K562 (cell line): Measurements from ENCODE around the gene PPP1CA. TPM values are rescaled to one million over a fixed set of nuclear protein-coding genes. Genes with fewer than 3 reads are reported as not detected.

Experiments
- ATAC-seq: fragments of 200-7000 bp; cut with Tn5 transposase; 3 replicates; pipeline ENCODE4 v1.9.1; 2020; ENCODE audit warnings: moderate library complexity
- BruUV-seq: library from RNA; stranded (reverse); fragments of 400-500 nt; replicated peaks from 2 replicates; lab custom pipeline; 2021; lab: Mats Ljungman, UMichigan
- CTCF ChIA-PET: fragments of 300-600 bp; formaldehyde crosslinking; extraction: SDS; loops from one replicate; lab custom pipeline; 2021; ENCODE audit warnings: low intra/inter-chr PET ratio; lab: Yijun Ruan, JAX
- POLR2A ChIA-PET: fragments of 300-600, 350-650 bp; sonication (Branson Sonifier 250); formaldehyde crosslinking; extraction: SDS; loops from one replicate; lab custom pipeline; 2021; ENCODE audit warnings: antibody characterized with exemption, inconsistent platforms; lab: Yijun Ruan, JAX
- DNase-seq, 4 experiments: peaks; one replicate each; pipeline versions ENCODE4 v3.0.0 to v3.0.0-alpha.2; 2011 to 2018; ENCODE audit warnings: low spot score in 3 of 4, mixed read lengths in 3 of 4; ENCODE audit errors: extremely low read depth in 1 of 4
- FAIRE-seq: peaks from 2 replicates; lab custom pipeline; 2011; peaks lifted over from hg19 to GRCh38; lab: Jason Lieb, UNC
- H2AFZ ChIP-seq: 2 replicates; pipeline ENCODE4 v1.6.0; 2011; ENCODE audit warnings: low read depth, low read length, control low read depth, inconsistent platforms
- H3K27ac ChIP-seq: fragments of 200-600 bp; 3 replicates; pipeline ENCODE4 v1.8.0; 2011; ENCODE audit warnings: low read depth, mild to moderate bottlenecking, control low read depth, inconsistent platforms, low read length, moderate library complexity, mixed read lengths; ENCODE audit errors: extremely low read depth
- H3K27me3 ChIP-seq, 2 experiments: fragments of 300-600 bp in 1 of 2; 2 replicates in 1 of 2; 3 replicates in 1 of 2; pipeline versions ENCODE4 v1.6.0 to v1.8.0; 2011; ENCODE audit warnings: inconsistent platforms in 2 of 2, low read length in 2 of 2, mild to moderate bottlenecking in 1 of 2, mixed read lengths in 1 of 2, moderate library complexity in 1 of 2; ENCODE audit not compliant: control insufficient read depth in 2 of 2, insufficient read depth in 2 of 2
- H3K36me3 ChIP-seq: fragments of 300-600 bp; 3 replicates; pipeline ENCODE4 v1.8.0; 2011; ENCODE audit warnings: mild to moderate bottlenecking, low read length, inconsistent platforms; ENCODE audit not compliant: control insufficient read depth, insufficient read depth
- H3K4me1 ChIP-seq, 2 experiments: fragments of 200-600 bp in 1 of 2; replicated peaks in 1 of 2; 2 replicates in 1 of 2; 3 replicates in 1 of 2; pipeline versions ENCODE4 v1.5.1 to v1.8.0; 2011; ENCODE audit warnings: inconsistent platforms in 2 of 2, low read length in 2 of 2, mild to moderate bottlenecking in 1 of 2, mixed read lengths in 1 of 2, moderate library complexity in 1 of 2; ENCODE audit not compliant: control insufficient read depth in 2 of 2, insufficient read depth in 2 of 2
- H3K4me2 ChIP-seq: 2 replicates; pipeline ENCODE4 v1.6.1; 2011; ENCODE audit warnings: low read length, control low read depth, inconsistent platforms, mixed read lengths; ENCODE audit not compliant: insufficient read depth
- H3K4me3 ChIP-seq: fragments of 200-600 bp; sonication (generic), shearing (Covaris generic); 2 replicates; pipeline ENCODE4 v1.5.1; 2016; ENCODE audit warnings: control low read depth, inconsistent platforms
- H3K79me2 ChIP-seq: fragments of 200-600 bp; 3 replicates; pipeline ENCODE4 v1.8.0; 2011; ENCODE audit warnings: low read length, inconsistent platforms; ENCODE audit not compliant: control insufficient read depth, insufficient read depth
- H3K9ac ChIP-seq, 2 experiments: 2 replicates each; pipeline versions ENCODE4 v1.6.0 to v1.6.1; 2011; ENCODE audit warnings: low read depth in 2 of 2, low read length in 2 of 2, control low read depth in 1 of 2, inconsistent platforms in 1 of 2, mild to moderate bottlenecking in 1 of 2, mixed read lengths in 1 of 2; ENCODE audit not compliant: insufficient read depth in 1 of 2
- H3K9me1 ChIP-seq: one replicate; pipeline ENCODE4 v1.6.0; 2011; ENCODE audit warnings: inconsistent platforms, mild to moderate bottlenecking, low read length, moderate library complexity; ENCODE audit not compliant: control insufficient read depth, insufficient read depth
- H3K9me3 ChIP-seq: replicated peaks from 2 replicates; pipeline ENCODE4 v1.5.1; 2011; ENCODE audit warnings: low read depth, low read length, inconsistent platforms; ENCODE audit not compliant: control insufficient read depth, insufficient read depth
- H4K20me1 ChIP-seq: replicated peaks from 2 replicates; pipeline ENCODE4 v1.6.1; 2011; ENCODE audit warnings: low read length, inconsistent platforms, mixed read lengths; ENCODE audit not compliant: control insufficient read depth, insufficient read depth
- CTCFL ChIP-seq: IDR thresholded peaks from 2 replicates; pipeline ENCODE4 v1.6.1; 2011; ENCODE audit warnings: borderline replicate concordance, low read depth, mild to moderate bottlenecking, moderate library complexity, low read length; ENCODE audit not compliant: insufficient read depth, poor library complexity, severe bottlenecking
- DIDO1 ChIP-seq: fragments of 450-650 bp; IDR thresholded peaks from 2 replicates; pipeline ENCODE4 v1.6.1; 2016; ENCODE audit warnings: low read depth, missing biosample characterization, missing genetic modification characterization
- EGR1 ChIP-seq: fragments of 450-650 bp; conservative IDR thresholded peaks from 2 replicates; pipeline ENCODE4 v1.6.1; 2017; ENCODE audit warnings: mild to moderate bottlenecking
- GTF2F1 ChIP-seq: IDR thresholded peaks from 2 replicates; pipeline ENCODE4 v1.6.1; 2011; ENCODE audit warnings: low read depth, low read length, improper control_type of control experiment
- ILK ChIP-seq: fragments of 450-650 bp; IDR thresholded peaks from 2 replicates; pipeline ENCODE4 v1.6.1; 2016; ENCODE audit warnings: missing genetic modification characterization, low read depth, mild to moderate bottlenecking, missing compliant biosample characterization, moderate library complexity, borderline replicate concordance
- POLR2G ChIP-seq: fragments of 200-400 bp; formaldehyde crosslinking; IDR thresholded peaks from 2 replicates; pipeline ENCODE4 v1.6.1; 2017; ENCODE audit warnings: low read depth, mild to moderate bottlenecking, antibody characterized with exemption, low read length, moderate library complexity
- TCF7 ChIP-seq: sonication (generic); IDR thresholded peaks from 2 replicates; pipeline ENCODE4 v1.6.1; 2016; ENCODE audit warnings: antibody characterized with exemption, borderline replicate concordance
- TRIM25 ChIP-seq: fragments of 450-650 bp; IDR thresholded peaks from 2 replicates; pipeline ENCODE4 v1.7.0; 2016; ENCODE audit warnings: borderline replicate concordance
- XRCC5 ChIP-seq: fragments of 200-400 bp; formaldehyde crosslinking; IDR thresholded peaks from 2 replicates; pipeline ENCODE4 v1.6.1; 2017; ENCODE audit warnings: low read depth, mild to moderate bottlenecking, low read length
- ZNF830 ChIP-seq: fragments of 250-450 bp; sonication (Bioruptor Pico); IDR thresholded peaks from 2 replicates; pipeline ENCODE4 v1.5.0; 2021; ENCODE audit warnings: mild to moderate bottlenecking
- WGBS: fragments of 100-300 bp; shearing (Covaris generic); methylation state at CpG from one replicate; pipeline ENCODE4 v1.1.6; 2016; ENCODE audit warnings: low coverage, mixed read lengths; ENCODE audit not compliant: insufficient coverage; ENCODE audit errors: missing lambda C conversion rate; 5-methylcytosine and 5-hydroxymethylcytosine counted together
- in situ Hi-C: fragments of 300-500 bp; cut with MboI; formaldehyde crosslinking; loops from 4 replicates; pipeline ENCODE4 v1.15.0; 2018; ENCODE audit warnings: inconsistent platforms, mixed read lengths
- intact Hi-C: fragments of 100-400 bp; cut with micrococcal nuclease; formaldehyde crosslinking; loops from 2 replicates; pipeline ENCODE4 v1.14.2; 2022
- polyA plus RNA-seq, 8 experiments: library from polyadenylated mRNA; depleted of rRNA in 4 of 8; stranded (reverse) in 5 of 8; unstranded in 3 of 8; fragments of >200 nt; fragmentation: Nextera tagmentation in 2 of 8; fragmentation: Illumina TruSeq in 1 of 8; extraction: Ambion mirVana in 2 of 8; extraction: Trizol in 1 of 8; gene quantifications; 2 replicates each; pipeline versions ENCODE4 v1.2.1 to v1.2.3, GENCODE V29; 2011 to 2014; ENCODE audit warnings: inconsistent platforms in 1 of 8, missing spikeins in 1 of 8
- total RNA-seq, 7 experiments: library from RNA; depleted of rRNA in 6 of 7; stranded (reverse); fragments of >200 nt in 6 of 7; fragmentation: Illumina TruSeq in 2 of 7; extraction: Trizol in 2 of 7; gene quantifications; 2 replicates each; pipeline versions ENCODE4 v1.2.1 to v1.2.3, GENCODE V29; 2011 to 2021; ENCODE audit warnings: low replicate concordance in 1 of 7

PPP1CA gene
- total and polyA plus RNA-seq, 9 of the 15 experiments (the other 6 are each of a cell fraction or from before 2014, with no cell fraction given), result 18.2 to 242 (median 188) TPM

- 56% methylated on average over 12 of the region's 24 CpGs for WGBS
- in situ Hi-C loops, result no loop called here
- H2AFZ ChIP-seq, result no peak overlapping the region
- H3K9me3 ChIP-seq, result no peaks in the 10 kb centered on the region
- no peaks in the 10 kb centered on the region for H3K36me3 ChIP-seq
- CTCF ChIA-PET, result no interaction called here
- no peaks in the 10 kb centered on the region for H3K79me2 ChIP-seq
- H3K9ac ChIP-seq, result peak overlapping the region in 1 of 2 experiments; percentile 65; a peak in 2 of 4 replicates
- BruUV-seq, result no TSS peak
- no peak for DNase-seq
- H4K20me1 ChIP-seq, result no peaks in the 10 kb centered on the region; the same call in 1 of the 2 replicates
- ATAC-seq, result no peak
- H3K4me2 ChIP-seq, result no peak overlapping the region
- FAIRE-seq, result no peak
- no peaks in the 10 kb centered on the region for H3K27me3 ChIP-seq
- no peak overlapping the region for H3K27ac ChIP-seq
- no peaks in the 10 kb centered on the region for H3K9me1 ChIP-seq
- TF ChIP-seq POLR2G (peak; percentile 31; the same call in 1 of the 2 replicates), TCF7 (no peak)
- no peak overlapping the region for H3K4me3 ChIP-seq
- POLR2A ChIA-PET, result interaction anchor here (0.6 to 1.6 kb wide), 4 partner anchors 8 to 19 kb away, joined by 3 to 6 read pairs (median 4); partner anchors contain the start of gene RPS6KB2
- intact Hi-C loops, result no loop called here
- H3K4me1 ChIP-seq, result peaks cover 21 to 71% of the 10 kb centered on the region in 2 experiments
These were observed 7.6 kb upstream of the PPP1CA start for GRCh38 chr11:67409261-67409666.

- ATAC-seq, result no peak
- BruUV-seq, result no TSS peak
- Histone ChIP-seq H3K9ac (peak overlapping the region in 1 of 2 experiments; percentile 68; a peak in 2 of 4 replicates), H3K9me1 (no peaks in the 10 kb centered on the region), H4K20me1 (no peaks in the 10 kb centered on the region; the same call in 1 of the 2 replicates), H3K4me3 (no peak overlapping the region), H3K4me2 (no peak overlapping the region), H3K4me1 (peaks cover 21 to 78% of the 10 kb centered on the region in 2 experiments), H2AFZ (no peak overlapping the region), H3K9me3 (no peaks in the 10 kb centered on the region), H3K27ac (no peak overlapping the region), H3K36me3 (no peaks in the 10 kb centered on the region), H3K27me3 (no peaks in the 10 kb centered on the region), H3K79me2 (no peaks in the 10 kb centered on the region)
- intact Hi-C loops (no loop called here), in situ Hi-C loops (no loop called here)
- 38% methylated on average over 18 of the region's 18 CpGs for WGBS
- no peak for FAIRE-seq
- ChIA-PET POLR2A (interaction anchor here (0.6 to 1.6 kb wide), 6 partner anchors 9 to 120 kb away, joined by 3 to 6 read pairs (median 4); partner anchors contain the start of gene RPS6KB2), CTCF (no interaction called here)
- no peak for DNase-seq
- TF ChIP-seq DIDO1 (tag) (no peak), CTCFL (no peak), TRIM25 (no peak), EGR1 (no peak), ILK (no peak), GTF2F1 (no peak), XRCC5 (no peak), ZNF830 (no peak)
These were observed 7.0 kb upstream of the PPP1CA start for GRCh38 chr11:67408437-67409200.
